ENCODE results near the gene SPACA7.

- TF ChIP-seq CTCF (IDR thresholded peaks at IDR 0.05) (no peak), POLR2A (IDR thresholded peaks at IDR 0.05) (no peak)
Observed at GRCh38 chr13:112447761-112448603, 71.8 kb downstream of the SPACA7 start.
